ENCODE measurements around the gene SLC9B1.

SLC9B1 gene

DNA sequence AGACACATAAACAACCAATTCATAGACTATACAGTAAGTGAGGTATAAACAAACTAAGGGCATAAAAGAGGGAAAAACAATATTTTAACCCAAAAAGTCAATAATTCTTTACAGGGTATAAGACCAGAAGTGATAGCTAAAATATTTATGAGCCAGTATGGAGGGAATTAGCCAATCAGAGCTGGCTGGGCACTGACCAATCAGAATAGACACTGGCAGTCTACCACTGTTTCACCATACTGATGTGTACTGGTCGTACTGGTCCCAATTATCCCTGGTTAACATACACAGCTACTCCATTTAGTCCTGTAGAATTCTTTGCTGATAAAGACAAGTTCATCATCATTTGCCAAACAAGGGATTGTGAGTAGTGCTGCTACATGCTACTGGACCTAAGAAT is 9.8 kb upstream of the SLC9B1 start:
- Histone ChIP-seq H3K36me3 (ENCODE audit: control insufficient read depth in 4 of 4, insufficient read depth in 4 of 4, low read length in 3 of 4) (peaks cover 0 to 35% (median 13%) of the 10 kb centered on the region in 4 experiments), H3K4me1 (ENCODE audit: control extremely low read depth in 1 of 4, control insufficient read depth in 4 of 4, insufficient read depth in 4 of 4, low read length in 3 of 4) (no peaks in the 10 kb centered on the region), H3K27me3 (replicated peaks in 2 of 5; ENCODE audit: control insufficient read depth in 4 of 5, insufficient read depth in 5 of 5, low read length in 4 of 5) (no peaks in the 10 kb centered on the region), H3K4me3 (ENCODE audit: control insufficient read depth in 1 of 7, extremely low read depth in 1 of 7, insufficient read depth in 4 of 7, low read depth in 2 of 7, low read length in 6 of 7) (no peak overlapping the region), H3K27ac (ENCODE audit: insufficient read depth in 1 of 2, low read depth in 1 of 2, low read length in 2 of 2, poor library complexity in 1 of 2, severe bottlenecking in 2 of 2) (no peak overlapping the region), H3K9me3 (ENCODE audit: control extremely low read depth in 1 of 5, control insufficient read depth in 4 of 5, insufficient read depth in 2 of 5, low read depth in 1 of 5, low read length in 4 of 5) (no peaks in the 10 kb centered on the region)
- no peak for DNase-seq
- WGBS (ENCODE audit: insufficient coverage): 100% methylated on average over 1 of the region's 1 CpG
- CTCF ChIA-PET: interaction anchor here (1.0 to 2.5 kb wide), 2 partner anchors 16 to 62 kb away, joined by 3 to 10 read pairs; no protein-coding TSS in a partner anchor
- POLR2A ChIA-PET: interaction anchor here (0.7 kb wide), 1 partner anchor 14 kb away, joined by 3 read pairs; no protein-coding TSS in a partner anchor

DNA sequence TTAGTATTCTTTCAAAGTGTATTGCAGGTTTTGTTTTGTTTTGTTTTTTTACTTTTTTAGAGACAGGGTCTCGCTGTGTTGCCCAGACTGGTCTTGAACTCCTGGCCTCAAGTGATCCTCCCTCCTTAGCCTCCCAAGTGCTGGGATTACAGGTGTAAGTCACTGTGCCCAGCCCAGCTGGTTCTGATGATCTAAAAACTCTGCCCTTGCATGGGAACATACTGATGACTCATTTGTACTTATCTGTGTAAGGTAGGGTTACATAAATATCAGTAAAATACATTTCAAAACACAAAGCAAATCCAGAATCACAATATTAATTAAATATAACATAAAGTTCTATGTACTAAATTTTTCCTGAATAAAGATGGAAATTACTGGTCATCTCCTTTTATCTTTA is 7.4 kb upstream of the SLC9B1 start:
- H3K36me3 ChIP-seq (ENCODE audit: control insufficient read depth in 4 of 4, insufficient read depth in 4 of 4, low read length in 3 of 4): peaks cover 0 to 38% (median 13%) of the 10 kb centered on the region in 4 experiments
- no peak overlapping the region for H3K27ac ChIP-seq (ENCODE audit: insufficient read depth in 1 of 2, low read depth in 1 of 2, low read length in 2 of 2, poor library complexity in 1 of 2, severe bottlenecking in 2 of 2)
- DNase-seq: no peak
- no peaks in the 10 kb centered on the region for H3K9me3 ChIP-seq (ENCODE audit: control extremely low read depth in 1 of 5, control insufficient read depth in 4 of 5, insufficient read depth in 2 of 5, low read depth in 1 of 5, low read length in 4 of 5)
- 83% methylated on average over 1 of the region's 1 CpG for whole genome bisulfite sequencing (ENCODE audit: insufficient coverage)
- no peaks in the 10 kb centered on the region for H3K4me1 ChIP-seq (ENCODE audit: control extremely low read depth in 1 of 4, control insufficient read depth in 4 of 4, insufficient read depth in 4 of 4, low read length in 3 of 4)
- H3K27me3 ChIP-seq (replicated peaks in 2 of 5; ENCODE audit: control insufficient read depth in 4 of 5, insufficient read depth in 5 of 5, low read length in 4 of 5): no peaks in the 10 kb centered on the region
- no peak overlapping the region for H3K4me3 ChIP-seq (ENCODE audit: control insufficient read depth in 1 of 7, extremely low read depth in 1 of 7, insufficient read depth in 4 of 7, low read depth in 2 of 7, low read length in 6 of 7)
- POLR2A ChIA-PET: no interaction called here
- CTCF ChIA-PET: interaction anchor here (1.0 to 1.6 kb wide), 2 partner anchors 10 to 18 kb away, joined by 4 read pairs; no protein-coding TSS in a partner anchor

DNA sequence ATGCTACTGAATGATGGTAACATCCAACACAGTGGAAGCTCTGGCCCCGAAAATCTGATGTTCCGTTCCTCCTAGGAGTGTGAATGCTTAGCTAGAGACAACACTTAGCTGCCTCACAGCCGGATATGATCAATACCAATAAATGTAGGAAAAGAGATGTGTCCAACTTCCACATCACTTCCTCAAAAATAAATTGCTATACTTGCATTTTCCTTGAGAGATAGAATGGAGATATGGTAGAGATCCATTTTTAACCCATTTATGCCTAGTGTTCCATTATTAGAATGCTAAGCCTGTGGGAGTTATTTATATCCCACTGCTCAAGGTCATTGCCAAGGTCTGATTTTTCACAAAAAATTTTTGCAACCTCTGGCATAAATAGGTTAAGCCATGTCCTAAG is 5.5 kb upstream of the SLC9B1 start:
- Histone ChIP-seq H3K4me3 (ENCODE audit: control insufficient read depth in 1 of 7, extremely low read depth in 1 of 7, insufficient read depth in 4 of 7, low read depth in 2 of 7, low read length in 6 of 7) (no peak overlapping the region), H3K9me3 (ENCODE audit: control extremely low read depth in 1 of 5, control insufficient read depth in 4 of 5, insufficient read depth in 2 of 5, low read depth in 1 of 5, low read length in 4 of 5) (no peaks in the 10 kb centered on the region), H3K27me3 (replicated peaks in 2 of 5; ENCODE audit: control insufficient read depth in 4 of 5, insufficient read depth in 5 of 5, low read length in 4 of 5) (no peaks in the 10 kb centered on the region), H3K4me1 (ENCODE audit: control extremely low read depth in 1 of 4, control insufficient read depth in 4 of 4, insufficient read depth in 4 of 4, low read length in 3 of 4) (peaks cover 3 to 7% (median 4%) of the 10 kb centered on the region in 4 experiments), H3K27ac (ENCODE audit: insufficient read depth in 1 of 2, low read depth in 1 of 2, low read length in 2 of 2, poor library complexity in 1 of 2, severe bottlenecking in 2 of 2) (no peak overlapping the region), H3K36me3 (ENCODE audit: control insufficient read depth in 4 of 4, insufficient read depth in 4 of 4, low read length in 3 of 4) (peaks cover 0 to 29% (median 13%) of the 10 kb centered on the region in 4 experiments)
- CTCF ChIA-PET: interaction anchor here (1.1 to 1.8 kb wide), 3 partner anchors 55 to 404 kb away, joined by 3 to 5 read pairs (median 4); no protein-coding TSS in a partner anchor
- WGBS (ENCODE audit: insufficient coverage): no CpG with 5 or more reads among the region's 3 CpGs
- no peak for DNase-seq
- POLR2A ChIA-PET: no interaction called here

DNA sequence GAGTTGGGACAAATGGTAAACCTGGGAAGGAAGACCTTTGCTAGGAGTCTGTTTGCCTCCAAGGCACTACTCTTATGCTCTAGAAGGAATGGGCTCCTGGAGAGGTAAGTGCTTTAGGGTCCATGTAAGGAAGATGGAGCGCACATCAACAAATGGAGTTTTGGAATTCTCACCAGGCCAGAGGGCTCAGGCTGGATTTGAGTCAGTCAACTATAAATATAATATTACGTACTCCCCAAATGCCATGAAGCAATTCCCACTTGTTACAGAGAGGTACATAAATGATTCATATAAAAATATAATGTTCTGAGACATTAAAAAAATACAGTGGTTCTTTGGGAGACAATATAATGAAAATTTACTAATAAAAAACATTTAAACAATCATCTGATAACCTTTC is 1.6 kb upstream of the SLC9B1 start:
- ChIA-PET POLR2A (no interaction called here), CTCF (no interaction called here)
- H3K4me3 ChIP-seq (ENCODE audit: control insufficient read depth in 1 of 7, extremely low read depth in 1 of 7, insufficient read depth in 4 of 7, low read depth in 2 of 7, low read length in 6 of 7): no peak overlapping the region
- H3K9me3 ChIP-seq (ENCODE audit: control extremely low read depth in 1 of 5, control insufficient read depth in 4 of 5, insufficient read depth in 2 of 5, low read depth in 1 of 5, low read length in 4 of 5): no peaks in the 10 kb centered on the region
- peaks cover 6 to 20% (median 15%) of the 10 kb centered on the region in 4 experiments for H3K4me1 ChIP-seq (ENCODE audit: control extremely low read depth in 1 of 4, control insufficient read depth in 4 of 4, insufficient read depth in 4 of 4, low read length in 3 of 4)
- H3K27me3 ChIP-seq (replicated peaks in 2 of 5; ENCODE audit: control insufficient read depth in 4 of 5, insufficient read depth in 5 of 5, low read length in 4 of 5): peaks cover 0 to 17% (median 7%) of the 10 kb centered on the region in 5 experiments
- WGBS (ENCODE audit: insufficient coverage): no CpG with 5 or more reads among the region's 2 CpGs
- peaks cover 0 to 13% (median 4%) of the 10 kb centered on the region in 4 experiments for H3K36me3 ChIP-seq (ENCODE audit: control insufficient read depth in 4 of 4, insufficient read depth in 4 of 4, low read length in 3 of 4)
- no peak for DNase-seq
- no peak overlapping the region for H3K27ac ChIP-seq (ENCODE audit: insufficient read depth in 1 of 2, low read depth in 1 of 2, low read length in 2 of 2, poor library complexity in 1 of 2, severe bottlenecking in 2 of 2)

DNA sequence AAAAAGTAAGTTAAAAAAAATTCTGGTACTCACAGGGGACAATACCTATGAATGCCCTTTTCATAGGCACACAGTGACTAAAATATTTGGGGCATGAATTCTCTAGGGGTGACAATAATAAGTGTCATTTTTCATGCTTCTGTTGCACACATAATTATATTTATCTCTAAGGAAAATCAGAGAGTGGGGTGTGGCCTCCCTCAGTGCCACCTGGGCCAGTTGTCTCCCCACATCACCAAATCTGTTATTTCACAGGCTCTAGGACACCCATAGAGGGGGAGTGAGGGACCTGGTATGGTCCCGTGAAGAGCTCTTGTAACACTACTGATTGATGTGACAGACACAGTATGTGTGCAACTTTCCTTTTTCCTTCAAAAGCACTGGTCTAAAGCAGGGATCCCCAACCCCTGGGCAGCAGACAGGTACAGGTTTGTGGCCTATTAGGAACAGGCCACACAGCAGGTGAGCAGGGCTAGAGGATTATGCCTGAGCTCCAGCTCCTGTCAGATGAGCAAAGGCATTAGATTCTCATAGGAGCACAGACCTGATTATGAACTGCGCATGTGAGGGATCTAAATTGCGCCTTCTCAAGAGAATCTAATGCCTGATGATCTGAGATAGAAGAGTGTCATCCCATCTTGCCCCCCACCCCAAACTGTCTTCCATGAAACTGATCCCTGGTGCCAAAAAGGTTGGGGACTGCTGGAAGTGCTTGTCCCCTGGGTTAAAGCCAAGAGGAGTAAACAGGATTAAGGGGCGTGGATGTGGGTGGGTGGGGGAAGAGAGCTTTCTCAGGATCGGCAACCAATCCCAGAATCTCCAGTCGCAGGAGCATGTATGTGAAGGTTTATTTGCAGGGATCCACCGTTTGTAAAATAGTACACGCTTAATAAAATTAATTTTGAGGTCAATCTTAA is 856 bp downstream of the SLC9B1 start:
- Histone ChIP-seq H3K27me3 (replicated peaks in 2 of 5; ENCODE audit: control insufficient read depth in 4 of 5, insufficient read depth in 5 of 5, low read length in 4 of 5) (peaks cover 0 to 23% (median 7%) of the 10 kb centered on the region in 5 experiments), H3K36me3 (ENCODE audit: control insufficient read depth in 4 of 4, insufficient read depth in 4 of 4, low read length in 3 of 4) (no peaks in the 10 kb centered on the region), H3K27ac (ENCODE audit: insufficient read depth in 1 of 2, low read depth in 1 of 2, low read length in 2 of 2, poor library complexity in 1 of 2, severe bottlenecking in 2 of 2) (peak overlapping the region; percentile 64 to 86), H3K9me3 (ENCODE audit: control extremely low read depth in 1 of 5, control insufficient read depth in 4 of 5, insufficient read depth in 2 of 5, low read depth in 1 of 5, low read length in 4 of 5) (no peaks in the 10 kb centered on the region), H3K4me3 (ENCODE audit: control insufficient read depth in 1 of 7, extremely low read depth in 1 of 7, insufficient read depth in 4 of 7, low read depth in 2 of 7, low read length in 6 of 7) (peak overlapping the region in 6 of 7 experiments; percentile 45 to 95 (median 76)), H3K4me1 (ENCODE audit: control extremely low read depth in 1 of 4, control insufficient read depth in 4 of 4, insufficient read depth in 4 of 4, low read length in 3 of 4) (peaks cover 6 to 20% (median 15%) of the 10 kb centered on the region in 4 experiments)
- peak in 2 of 3 donors; percentile 6 to 8 for DNase-seq
- ChIA-PET POLR2A (interaction anchor here (0.9 kb wide), 1 partner anchor 191 kb away, joined by 4 read pairs; the partner anchor contains the start of gene UBE2D3), CTCF (interaction anchor here (0.5 to 1.3 kb wide), 2 partner anchors 73 to 416 kb away, joined by 4 to 5 read pairs; no protein-coding TSS in a partner anchor)
- WGBS (ENCODE audit: insufficient coverage): 46% methylated on average over 6 of the region's 8 CpGs

DNA sequence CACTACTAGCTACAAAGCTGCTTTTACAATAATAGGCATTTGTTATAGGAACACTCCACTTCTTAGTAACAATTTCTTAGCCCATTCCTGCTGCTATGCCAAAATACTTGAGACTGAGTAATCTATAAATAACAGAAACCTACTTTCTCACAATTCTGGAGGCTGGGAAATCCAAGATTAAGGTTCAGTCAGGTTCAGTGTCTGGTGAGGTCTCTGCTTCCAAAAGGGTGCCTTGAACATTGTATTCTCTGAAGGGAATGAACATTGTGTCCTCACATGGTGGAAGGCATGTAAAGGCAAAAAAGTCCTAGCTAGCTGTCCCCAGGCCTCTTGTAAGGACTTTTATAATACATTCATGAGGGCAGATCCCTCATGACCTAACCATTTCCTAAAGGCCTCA is 7.0 kb downstream of the SLC9B1 start:
- Histone ChIP-seq H3K36me3 (ENCODE audit: control insufficient read depth in 4 of 4, insufficient read depth in 4 of 4, low read length in 3 of 4) (no peaks in the 10 kb centered on the region), H3K4me3 (ENCODE audit: control insufficient read depth in 1 of 7, extremely low read depth in 1 of 7, insufficient read depth in 4 of 7, low read depth in 2 of 7, low read length in 6 of 7) (no peak overlapping the region), H3K9me3 (ENCODE audit: control extremely low read depth in 1 of 5, control insufficient read depth in 4 of 5, insufficient read depth in 2 of 5, low read depth in 1 of 5, low read length in 4 of 5) (no peaks in the 10 kb centered on the region), H3K27ac (ENCODE audit: insufficient read depth in 1 of 2, low read depth in 1 of 2, low read length in 2 of 2, poor library complexity in 1 of 2, severe bottlenecking in 2 of 2) (no peak overlapping the region), H3K27me3 (replicated peaks in 2 of 5; ENCODE audit: control insufficient read depth in 4 of 5, insufficient read depth in 5 of 5, low read length in 4 of 5) (peaks cover 0 to 15% (median 4%) of the 10 kb centered on the region in 5 experiments), H3K4me1 (ENCODE audit: control extremely low read depth in 1 of 4, control insufficient read depth in 4 of 4, insufficient read depth in 4 of 4, low read length in 3 of 4) (no peaks in the 10 kb centered on the region)
- ChIA-PET CTCF (interaction anchor here (0.7 to 1.0 kb wide), 2 partner anchors 10 to 79 kb away, joined by 3 to 5 read pairs; no protein-coding TSS in a partner anchor), POLR2A (no interaction called here)
- no peak for DNase-seq

DNA sequence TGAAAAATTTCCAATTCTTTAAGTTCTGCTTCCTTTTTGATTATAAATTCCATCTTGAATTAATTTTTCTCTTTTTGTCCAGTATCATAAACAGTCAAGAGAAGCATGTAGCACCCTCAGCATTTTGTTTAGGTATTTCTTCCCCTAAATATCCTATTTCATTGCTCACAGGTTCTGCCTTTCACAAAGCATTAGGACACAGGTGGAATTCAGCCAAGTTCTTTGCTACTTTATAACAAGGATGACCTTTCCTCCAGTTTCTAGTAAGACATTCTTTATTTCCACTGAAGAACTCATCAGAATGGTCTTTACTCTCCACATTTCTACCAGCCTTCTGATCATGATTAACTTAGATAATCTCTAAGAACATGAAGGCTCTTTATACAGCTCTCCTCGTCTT is 7.4 kb downstream of the SLC9B1 start:
- WGBS (ENCODE audit: insufficient coverage): 83% methylated on average over 1 of the region's 1 CpG
- ChIA-PET CTCF (interaction anchor here (0.7 kb wide), 1 partner anchor 9 kb away, joined by 3 read pairs; no protein-coding TSS in a partner anchor), POLR2A (no interaction called here)
- Histone ChIP-seq H3K27ac (ENCODE audit: insufficient read depth in 1 of 2, low read depth in 1 of 2, low read length in 2 of 2, poor library complexity in 1 of 2, severe bottlenecking in 2 of 2) (no peak overlapping the region), H3K4me3 (ENCODE audit: control insufficient read depth in 1 of 7, extremely low read depth in 1 of 7, insufficient read depth in 4 of 7, low read depth in 2 of 7, low read length in 6 of 7) (no peak overlapping the region), H3K4me1 (ENCODE audit: control extremely low read depth in 1 of 4, control insufficient read depth in 4 of 4, insufficient read depth in 4 of 4, low read length in 3 of 4) (no peaks in the 10 kb centered on the region), H3K27me3 (replicated peaks in 2 of 5; ENCODE audit: control insufficient read depth in 4 of 5, insufficient read depth in 5 of 5, low read length in 4 of 5) (peaks cover 0 to 11% (median under 1%) of the 10 kb centered on the region in 5 experiments), H3K36me3 (ENCODE audit: control insufficient read depth in 4 of 4, insufficient read depth in 4 of 4, low read length in 3 of 4) (no peaks in the 10 kb centered on the region), H3K9me3 (ENCODE audit: control extremely low read depth in 1 of 5, control insufficient read depth in 4 of 5, insufficient read depth in 2 of 5, low read depth in 1 of 5, low read length in 4 of 5) (no peaks in the 10 kb centered on the region)
- no peak for DNase-seq

Data from common myeloid progenitor, CD34-positive (primary cell).